GM18526 (cell line): ENCODE results near the gene SLX4.

Experiments
- POLR2A ChIP-seq: IDR thresholded peaks from 3 replicates; pipeline ENCODE4 v1.6.1; 2011; ENCODE audit not compliant: insufficient read length; ENCODE audit errors: extremely low read depth

Gene SLX4

DNA sequence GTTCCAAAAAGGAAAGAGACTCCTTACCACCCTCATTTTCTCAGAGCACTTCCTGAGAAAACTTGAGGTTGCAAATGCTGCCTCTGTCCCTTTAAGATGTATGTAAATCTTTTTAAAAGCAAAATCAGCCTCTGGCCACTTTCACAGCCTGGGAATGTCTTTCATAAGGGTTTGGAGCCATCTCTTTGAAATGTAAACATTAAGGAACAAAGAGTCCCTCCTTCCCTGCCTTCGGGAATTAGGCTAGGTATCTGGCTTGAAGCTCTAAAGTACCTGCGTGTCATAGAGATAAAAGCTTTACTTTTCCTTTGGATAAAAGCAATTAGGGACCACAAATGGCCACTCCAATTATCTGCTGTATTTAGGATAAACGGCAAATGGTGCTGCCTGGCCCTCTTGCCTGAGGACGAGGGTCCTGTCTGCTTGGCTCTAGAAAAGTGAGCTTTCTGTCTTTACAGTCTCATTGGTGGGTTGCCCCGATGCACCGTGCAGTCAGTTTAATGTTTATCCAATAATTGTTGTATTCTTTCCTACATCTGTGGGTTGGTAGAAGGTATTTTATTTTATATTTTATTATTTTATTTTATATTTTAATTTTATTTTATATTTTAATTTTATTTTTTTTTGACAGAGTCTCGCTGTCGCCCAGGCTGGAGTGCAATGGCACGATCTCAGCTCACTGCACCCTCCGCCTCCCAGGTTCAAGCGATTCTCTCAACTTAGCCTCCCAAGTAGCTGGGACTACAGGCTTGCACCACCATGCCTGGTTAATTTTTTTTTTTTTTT is 58.1 kb downstream of the SLX4 start:
- TF ChIP-seq POLR2A = no peak

DNA sequence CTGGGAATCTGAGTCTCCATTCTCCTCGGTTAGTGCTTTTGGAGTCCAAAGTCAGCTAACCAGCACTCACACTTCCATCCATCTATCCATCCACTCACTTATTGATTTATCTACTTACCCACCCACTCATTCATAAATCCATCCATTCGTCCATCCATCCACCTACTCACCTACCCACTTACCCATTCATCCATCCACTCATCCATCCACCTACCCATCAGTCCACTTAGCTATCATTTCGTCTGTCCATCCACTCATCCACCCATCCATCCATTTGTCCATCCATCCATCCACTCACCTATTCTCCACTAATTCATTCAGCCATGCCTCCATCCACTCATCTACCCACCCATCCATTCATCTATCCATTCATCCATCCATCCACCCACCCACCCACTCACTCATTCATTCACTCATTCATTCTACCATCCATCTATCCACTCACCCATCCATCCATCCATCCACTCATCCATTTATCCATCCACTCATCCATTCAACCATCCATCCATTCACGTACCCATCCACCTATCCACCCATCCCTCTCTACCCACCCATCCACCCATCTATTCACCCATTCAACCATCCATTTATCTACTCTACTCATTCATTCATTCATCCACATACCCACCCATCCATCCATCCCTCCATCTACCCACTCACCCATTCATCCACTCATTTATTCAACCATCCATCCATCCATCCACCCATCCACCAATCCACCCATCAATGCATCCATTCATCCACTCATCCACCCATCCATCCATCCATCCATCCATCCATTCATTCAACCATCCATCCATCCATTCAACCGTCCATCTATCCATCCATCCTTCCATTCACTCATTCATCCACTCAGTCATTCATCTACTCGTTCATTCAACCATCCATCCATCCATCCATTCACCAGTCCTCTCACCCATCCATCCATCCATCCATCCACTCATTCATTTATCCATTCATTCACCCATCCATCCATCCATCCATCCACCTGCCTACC is 60.3 kb downstream of the SLX4 start:
- no peak for TF ChIP-seq POLR2A

DNA sequence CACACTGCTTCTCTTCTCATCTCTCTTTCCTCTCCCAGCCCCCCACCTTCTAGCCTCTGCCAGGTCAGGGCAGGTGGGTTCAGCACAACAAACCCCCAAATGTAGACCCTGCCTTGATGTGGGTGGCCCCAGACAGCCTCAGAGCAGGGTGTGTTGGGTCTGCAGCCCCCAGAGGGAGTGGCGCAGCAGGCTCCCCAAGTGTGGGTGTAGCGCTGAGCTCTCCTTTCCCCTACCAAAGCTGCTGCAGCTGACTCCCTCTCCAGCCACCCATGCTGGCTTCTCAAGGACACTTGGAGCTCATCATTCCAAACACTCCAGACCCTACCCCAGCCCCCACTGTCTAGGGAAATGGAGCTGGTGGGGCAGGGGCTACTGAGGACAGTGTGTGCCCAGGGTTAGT is 61.5 kb downstream of the SLX4 start:
- no peak for TF ChIP-seq POLR2A

DNA sequence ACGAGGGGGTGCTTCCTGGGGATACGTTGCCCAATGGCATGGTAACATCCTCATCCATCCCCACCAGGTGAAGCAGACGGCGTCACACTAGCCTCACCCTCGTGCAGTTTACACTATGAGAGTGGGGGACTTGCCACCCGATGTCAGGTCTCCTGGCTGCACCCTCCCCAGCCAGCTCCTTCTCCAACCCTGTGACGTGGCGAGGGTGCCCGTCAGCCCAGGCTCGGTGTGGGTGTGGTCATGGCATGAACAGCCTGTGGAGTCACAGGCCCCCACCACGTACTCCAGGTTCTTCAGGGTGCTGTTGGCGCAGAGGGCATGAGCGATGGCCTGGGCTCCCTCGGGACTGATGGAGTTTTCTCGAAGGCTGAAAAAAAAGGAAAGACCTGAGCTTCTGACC is 62.5 kb downstream of the SLX4 start:
- TF ChIP-seq POLR2A = no peak

DNA sequence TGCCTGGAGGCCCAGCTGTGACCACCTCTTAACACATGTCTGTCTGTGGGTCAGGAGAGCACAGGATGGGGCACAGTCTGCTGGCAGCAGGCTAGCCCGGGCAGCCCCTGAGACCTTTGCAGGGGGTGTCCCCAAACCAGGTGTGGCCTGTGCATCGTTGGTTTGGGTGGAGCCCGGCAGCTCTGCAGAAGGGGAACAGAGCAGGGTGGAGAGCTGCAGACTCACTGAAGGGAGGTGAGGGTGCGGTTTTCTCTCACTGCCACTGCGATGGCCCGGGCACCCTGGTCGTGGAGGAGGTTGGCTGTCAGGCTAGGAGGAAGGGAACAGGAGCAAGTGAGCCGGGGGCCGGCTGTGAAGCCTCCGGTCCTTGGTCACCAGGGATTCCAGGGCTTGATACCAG is 63.0 kb downstream of the SLX4 start:
- no peak for TF ChIP-seq POLR2A

DNA sequence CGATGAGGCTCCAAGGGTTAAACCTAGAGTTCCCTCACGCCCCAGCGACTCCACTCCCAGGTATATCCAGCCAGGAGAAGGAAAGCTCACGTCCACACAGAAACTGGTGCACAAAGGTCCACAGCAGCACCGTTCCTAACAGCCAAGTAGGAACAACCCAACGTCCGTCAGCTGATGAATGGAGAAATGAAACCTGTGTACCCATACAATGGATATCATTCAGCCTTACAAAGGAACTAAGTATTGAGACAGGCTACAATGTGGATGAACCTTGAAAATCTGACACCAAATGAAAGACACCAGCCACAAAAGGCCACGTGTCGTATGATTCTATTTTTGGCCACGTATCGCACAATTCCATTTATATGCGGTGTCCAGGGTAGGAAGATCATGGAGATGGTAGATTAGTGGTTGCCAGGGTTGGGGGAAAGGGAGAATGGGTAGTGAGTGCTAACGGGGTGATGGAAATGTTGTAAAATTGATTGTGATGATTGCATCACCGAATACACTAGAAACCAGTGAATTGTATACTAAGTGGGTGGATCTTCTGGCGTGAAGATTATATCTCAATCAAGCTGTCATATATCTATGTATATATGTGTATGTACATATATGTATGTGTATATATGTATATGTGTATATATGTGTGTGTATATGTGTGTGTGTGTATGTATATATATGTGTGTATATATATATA is 64.3 kb downstream of the SLX4 start:
- TF ChIP-seq POLR2A = no peak

DNA sequence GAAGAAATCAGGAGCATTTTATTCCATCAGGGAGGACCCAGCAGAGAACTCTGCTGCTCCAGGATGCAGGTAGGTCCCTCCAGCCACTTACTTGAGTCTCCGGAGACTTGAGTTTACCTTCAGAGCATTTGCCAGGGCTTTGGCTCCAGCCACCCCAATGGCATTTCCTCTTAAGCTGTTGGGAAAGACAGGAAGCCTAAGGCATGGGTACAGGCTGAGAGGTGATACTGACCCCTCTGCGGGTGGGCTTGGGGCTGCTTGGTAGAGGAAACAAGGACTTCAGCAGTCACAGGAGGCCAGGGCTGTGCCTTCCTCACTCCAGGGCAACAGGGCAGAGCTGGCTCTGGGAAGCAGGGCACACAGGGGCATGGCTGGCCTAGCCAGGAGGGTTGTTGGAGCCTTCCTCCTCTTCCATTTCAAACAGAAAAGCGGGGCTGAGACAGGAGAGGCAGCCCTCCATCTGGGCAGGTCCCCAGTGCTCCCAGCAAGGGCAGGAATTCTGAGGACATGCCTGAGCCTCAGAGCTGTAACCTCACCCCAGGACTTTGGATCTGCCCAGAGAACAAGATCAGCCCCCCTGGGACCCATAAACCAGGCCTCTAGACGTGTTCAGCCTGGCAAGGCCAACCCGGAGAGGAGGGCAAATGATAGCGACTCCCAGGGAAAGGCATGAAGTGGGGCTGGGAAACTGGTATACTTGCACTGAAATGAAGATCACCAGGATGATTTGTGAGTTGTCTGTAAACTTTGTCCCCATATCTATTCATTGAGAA is 68.6 kb downstream of the SLX4 start:
- no peak for TF ChIP-seq POLR2A

DNA sequence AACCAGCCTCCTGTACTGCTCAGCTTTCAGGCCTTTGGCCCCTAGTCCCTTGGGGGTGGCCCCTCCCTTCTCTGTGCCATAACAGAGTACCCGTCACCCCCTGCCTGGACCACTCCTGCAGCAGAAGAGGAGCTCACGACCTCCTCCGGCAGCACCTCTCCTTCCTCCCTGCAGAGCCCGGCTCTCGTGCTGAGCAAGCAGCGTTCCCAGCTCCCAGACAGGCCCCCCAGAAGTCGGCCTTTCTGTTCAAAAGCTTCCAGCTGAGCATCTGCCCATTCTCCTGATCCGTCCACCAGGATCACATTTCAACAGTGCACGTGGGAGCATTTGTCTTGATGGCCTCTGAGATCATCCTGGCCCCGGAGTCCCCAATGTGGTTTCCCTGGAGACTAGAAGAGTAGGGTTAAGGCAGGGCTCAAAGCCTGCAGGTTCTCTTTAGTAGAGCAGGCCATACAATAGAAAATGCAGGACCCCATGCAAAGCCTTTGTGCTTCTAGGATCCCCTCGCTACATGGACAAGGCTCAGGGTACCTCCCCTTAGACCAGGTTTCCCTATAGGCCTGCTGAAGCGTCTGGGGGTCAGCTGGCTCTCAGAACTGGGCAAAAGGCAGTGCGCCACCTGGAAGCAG is 69.8 kb downstream of the SLX4 start:
- TF ChIP-seq POLR2A = no peak

DNA sequence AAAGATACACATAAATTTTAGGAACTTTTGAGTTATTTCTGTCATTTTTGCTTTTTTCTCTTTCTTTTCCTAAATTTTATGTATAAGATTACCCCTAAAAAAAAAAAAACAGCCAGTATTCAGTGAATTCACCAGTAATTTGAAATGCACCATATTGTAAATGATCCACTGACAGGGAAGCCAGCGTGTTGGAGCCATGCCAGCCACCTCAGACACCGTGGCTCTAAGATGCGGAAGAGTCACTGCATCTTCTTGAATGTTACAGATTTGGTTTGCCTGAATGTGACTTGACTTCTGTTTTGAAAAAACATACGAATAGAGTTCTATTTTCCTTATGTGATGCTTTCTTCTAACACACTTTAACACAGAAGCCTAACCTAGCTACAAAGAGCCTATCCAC is 73.2 kb downstream of the SLX4 start:
- no peak for TF ChIP-seq POLR2A

DNA sequence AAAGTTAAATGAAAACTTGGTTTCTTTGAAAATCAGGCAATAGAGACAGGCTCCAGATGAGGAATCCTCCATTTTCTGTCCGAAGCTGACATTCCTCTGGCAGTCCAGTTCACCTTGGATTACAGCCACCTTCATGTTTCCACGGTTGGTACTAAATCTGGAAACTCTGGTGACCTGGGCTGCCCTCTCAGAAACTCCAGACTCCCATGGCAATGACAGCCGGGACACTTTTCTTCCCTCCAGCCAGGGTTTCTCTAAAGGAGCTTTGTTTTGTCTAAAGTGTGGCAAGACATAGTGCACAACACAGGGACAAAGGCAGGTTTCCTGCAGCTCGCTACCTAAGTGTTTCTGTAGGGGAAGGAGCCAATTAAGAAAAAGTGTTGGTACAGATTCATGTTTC is 74.6 kb downstream of the SLX4 start:
- no peak for TF ChIP-seq POLR2A

DNA sequence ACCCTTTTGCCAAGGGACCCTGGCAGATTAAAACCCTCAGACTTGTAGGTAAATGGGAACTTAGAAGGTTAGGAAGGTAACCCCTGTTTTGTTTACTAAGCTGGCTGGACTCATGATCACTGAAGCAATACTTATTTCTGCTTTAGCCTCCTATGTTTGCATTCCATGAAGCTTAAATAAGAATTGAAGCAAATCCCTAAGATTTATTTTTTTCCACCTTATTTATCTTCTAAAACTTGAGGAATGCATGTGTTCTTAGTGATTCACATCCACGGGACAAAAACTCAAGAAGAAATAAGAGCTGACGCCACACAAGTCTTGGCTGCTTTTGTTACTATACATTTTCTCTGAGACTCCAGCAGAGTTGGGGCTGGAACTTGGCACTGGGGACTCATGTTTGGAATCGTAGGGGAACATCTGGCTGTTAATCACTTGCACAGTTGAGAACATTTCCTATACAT is 75.1 kb downstream of the SLX4 start:
- no peak for TF ChIP-seq POLR2A

DNA sequence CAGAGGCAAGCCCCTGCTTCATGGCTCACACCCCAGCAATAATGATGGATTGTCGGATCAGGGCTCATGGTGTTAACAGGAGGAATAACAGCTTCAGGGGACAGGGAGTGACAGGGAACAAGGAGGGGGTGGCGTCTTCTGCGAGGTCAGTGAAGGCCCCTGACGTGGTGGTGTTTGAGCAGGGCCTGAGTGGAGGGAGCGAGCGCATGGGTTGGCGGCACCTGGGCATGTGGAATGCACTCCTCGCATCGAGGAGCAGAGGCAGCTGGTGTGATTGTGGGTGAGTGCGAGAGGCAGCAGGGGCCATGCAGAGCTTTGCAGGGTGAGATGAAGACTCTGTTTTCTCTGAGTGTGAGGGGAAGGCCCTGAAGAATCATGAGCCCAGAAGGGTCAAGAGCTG is 77.3 kb downstream of the SLX4 start:
- TF ChIP-seq POLR2A = no peak

DNA sequence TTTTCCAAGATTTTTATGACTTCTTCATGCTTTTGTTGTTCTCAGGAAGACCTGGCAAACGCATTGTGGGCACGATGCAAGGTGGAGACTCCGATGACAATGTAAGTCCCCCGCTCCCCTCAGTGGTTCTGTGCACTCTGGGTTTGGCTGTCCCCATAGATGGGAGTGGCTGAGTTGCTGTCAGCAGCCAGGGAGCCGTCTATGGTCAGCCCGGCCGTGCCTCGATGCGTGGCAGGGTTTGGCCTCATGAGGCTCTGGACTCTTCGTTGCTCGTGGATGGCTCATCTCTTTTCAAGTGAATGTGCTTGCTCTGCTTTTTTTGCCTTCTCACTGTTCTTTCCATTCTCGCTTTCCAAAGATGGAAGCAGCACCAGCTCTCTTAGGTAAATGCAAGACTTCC is 78.7 kb downstream of the SLX4 start:
- no peak for TF ChIP-seq POLR2A
